ENCODE measurements around the gene LRRC32.

Gene LRRC32

GRCh38 chr11:76682684-76683083 is 12.1 kb upstream of the LRRC32 start:
- in situ Hi-C loops (cut with HindIII; ENCODE audit: low sequenced_read_pairs) = no loop called here

- in situ Hi-C loops (cut with HindIII; ENCODE audit: low sequenced_read_pairs) = no loop called here
Observed at GRCh38 chr11:76682106-76682505, 11.6 kb upstream of the LRRC32 start.

GRCh38 chr11:76680518-76681425 is 10.2 kb upstream of the LRRC32 start:
- in situ Hi-C loops (cut with HindIII; ENCODE audit: low sequenced_read_pairs) = no loop called here

- in situ Hi-C loops (cut with HindIII; ENCODE audit: low sequenced_read_pairs) = loop anchor here (5.0 kb wide), 4 partner anchors 51 to 131 kb away; no protein-coding TSS in a partner anchor
Observed at GRCh38 chr11:76678321-76678720, 7.8 kb upstream of the LRRC32 start.

- in situ Hi-C loops (cut with HindIII; ENCODE audit: low sequenced_read_pairs) = loop anchor here (5.0 kb wide), 4 partner anchors 50 to 130 kb away; no protein-coding TSS in a partner anchor
Observed at GRCh38 chr11:76677458-76677765, 6.9 kb upstream of the LRRC32 start.

- in situ Hi-C loops (cut with HindIII; ENCODE audit: low sequenced_read_pairs) = loop anchor here (5.0 kb wide), 4 partner anchors 50 to 130 kb away; no protein-coding TSS in a partner anchor
Observed at GRCh38 chr11:76676636-76677457, 6.3 kb upstream of the LRRC32 start.

GRCh38 chr11:76674517-76675400 is 4.2 kb upstream of the LRRC32 start:
- in situ Hi-C loops (cut with HindIII; ENCODE audit: low sequenced_read_pairs) = loop anchor here (5.0 kb wide), 4 partner anchors 47 to 127 kb away; no protein-coding TSS in a partner anchor

GRCh38 chr11:76673176-76674142 is 2.9 kb upstream of the LRRC32 start:
- in situ Hi-C loops (cut with HindIII; ENCODE audit: low sequenced_read_pairs) = no loop called here

- in situ Hi-C loops (cut with HindIII; ENCODE audit: low sequenced_read_pairs) = no loop called here
Observed at GRCh38 chr11:76672431-76673175, 2.1 kb upstream of the LRRC32 start.

- in situ Hi-C loops (cut with HindIII; ENCODE audit: low sequenced_read_pairs) = no loop called here
Observed at GRCh38 chr11:76671626-76672309, 1.2 kb upstream of the LRRC32 start.

GRCh38 chr11:76671237-76671592 is 668 bp upstream of the LRRC32 start:
- in situ Hi-C loops (cut with HindIII; ENCODE audit: low sequenced_read_pairs) = no loop called here

- in situ Hi-C loops (cut with HindIII; ENCODE audit: low sequenced_read_pairs) = no loop called here
Observed at GRCh38 chr11:76669901-76670484, 554 bp downstream of the LRRC32 start.

GRCh38 chr11:76668362-76669155 is 2.0 kb downstream of the LRRC32 start:
- in situ Hi-C loops (cut with HindIII; ENCODE audit: low sequenced_read_pairs) = no loop called here

GRCh38 chr11:76667856-76668255 is 2.7 kb downstream of the LRRC32 start:
- in situ Hi-C loops (cut with HindIII; ENCODE audit: low sequenced_read_pairs) = no loop called here

GRCh38 chr11:76667271-76667818 is 3.2 kb downstream of the LRRC32 start:
- in situ Hi-C loops (cut with HindIII; ENCODE audit: low sequenced_read_pairs) = no loop called here

GRCh38 chr11:76666830-76667229 is 3.7 kb downstream of the LRRC32 start:
- in situ Hi-C loops (cut with HindIII; ENCODE audit: low sequenced_read_pairs) = no loop called here

- in situ Hi-C loops (cut with HindIII; ENCODE audit: low sequenced_read_pairs) = no loop called here
Observed at GRCh38 chr11:76666408-76666807, 4.1 kb downstream of the LRRC32 start.

All from endothelial cell of hepatic sinusoid (primary cell).